ENCODE results near the gene ADRA2B. TPM values are rescaled to one million over a fixed set of nuclear protein-coding genes. Genes with fewer than 3 reads are reported as not detected.
"Not testable (repeated sequence)": the region's sequence is repeated elsewhere in the genome, so short reads cannot be mapped to it uniquely, and the experiment has no call there.

The ADRA2B gene
- polyA plus RNA-seq, 5 donors = 0.60 to 1.6 (median 1.2) TPM

- DNase-seq = no peak
Measured at GRCh38 chr2:96150791-96151594, 34.6 kb upstream of the ADRA2B start.

DNA sequence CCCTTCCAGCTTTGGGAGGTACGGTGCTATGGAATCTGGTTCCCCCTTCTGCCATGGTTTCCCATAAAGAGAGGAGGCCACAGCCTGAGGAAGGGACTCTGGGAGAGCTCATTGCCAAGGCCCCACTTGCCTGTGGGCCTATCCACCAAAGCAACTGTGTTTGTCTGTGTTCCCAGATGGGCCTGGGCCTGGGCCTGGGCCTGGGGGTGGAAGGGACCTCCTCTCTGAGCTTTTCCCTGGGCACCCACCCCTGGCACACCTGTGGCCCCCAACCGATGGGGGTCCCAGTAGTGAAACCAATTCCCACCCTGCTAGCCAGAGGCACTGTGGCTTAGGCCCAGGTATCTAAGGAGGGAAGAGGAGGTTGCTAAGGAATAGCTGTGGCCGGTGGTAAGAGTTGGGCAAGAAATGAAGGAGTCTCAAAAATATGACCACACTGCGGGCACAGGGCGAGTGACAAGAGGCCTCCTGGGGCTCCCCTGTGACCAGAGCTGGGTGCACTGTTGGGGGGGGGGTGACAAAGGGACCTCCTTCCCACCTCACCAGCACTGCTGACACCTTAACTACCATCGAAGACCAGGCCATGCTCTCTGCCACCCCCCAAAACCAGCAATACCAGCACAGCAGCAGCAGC, 33.8 kb upstream of the ADRA2B start:
- DNase-seq = no peak

DNA sequence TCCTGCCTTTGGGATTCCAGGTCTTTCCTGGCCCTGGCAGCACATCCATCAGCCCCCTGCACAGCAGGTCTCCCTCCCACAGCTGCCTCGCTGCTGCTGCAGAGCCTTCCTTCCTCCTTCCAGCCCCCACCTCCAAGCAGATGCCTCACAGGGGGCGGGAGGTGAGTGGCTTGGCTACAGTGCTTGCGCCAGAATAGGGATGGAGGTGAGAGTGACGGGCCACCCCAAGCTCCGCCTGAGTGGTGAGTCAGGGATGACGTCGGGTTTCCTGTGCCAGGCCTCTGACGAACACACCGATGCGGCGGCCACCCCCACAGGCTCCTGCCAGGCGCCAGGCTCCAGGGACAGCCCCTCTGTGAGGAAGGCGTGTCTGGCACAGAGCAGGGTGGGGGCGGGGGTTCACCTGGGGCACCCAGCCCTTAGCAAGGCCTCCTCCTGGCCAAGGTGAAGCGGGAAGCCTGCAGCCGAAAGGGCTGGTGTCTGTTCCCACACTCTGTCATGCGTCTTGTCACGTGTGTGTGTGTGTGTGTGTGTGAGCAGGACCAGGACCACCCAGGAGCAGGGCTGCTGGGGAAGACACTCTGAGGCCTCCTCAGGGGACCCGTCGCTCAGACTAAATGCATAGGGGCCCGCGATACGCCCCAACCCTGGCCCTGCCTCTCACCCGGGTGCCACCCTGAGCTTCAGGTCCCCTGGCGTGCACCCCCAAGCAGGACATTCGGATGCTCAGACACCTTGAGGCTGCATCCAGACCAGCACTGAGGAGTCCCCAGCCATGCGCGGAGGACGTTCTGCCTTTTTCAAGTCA, 32.2 kb upstream of the ADRA2B start:
- peak; percentile 63 to 67 for DNase-seq

GRCh38 chr2:96147593-96148201, 31.3 kb upstream of the ADRA2B start:
- no peak for DNase-seq

DNA sequence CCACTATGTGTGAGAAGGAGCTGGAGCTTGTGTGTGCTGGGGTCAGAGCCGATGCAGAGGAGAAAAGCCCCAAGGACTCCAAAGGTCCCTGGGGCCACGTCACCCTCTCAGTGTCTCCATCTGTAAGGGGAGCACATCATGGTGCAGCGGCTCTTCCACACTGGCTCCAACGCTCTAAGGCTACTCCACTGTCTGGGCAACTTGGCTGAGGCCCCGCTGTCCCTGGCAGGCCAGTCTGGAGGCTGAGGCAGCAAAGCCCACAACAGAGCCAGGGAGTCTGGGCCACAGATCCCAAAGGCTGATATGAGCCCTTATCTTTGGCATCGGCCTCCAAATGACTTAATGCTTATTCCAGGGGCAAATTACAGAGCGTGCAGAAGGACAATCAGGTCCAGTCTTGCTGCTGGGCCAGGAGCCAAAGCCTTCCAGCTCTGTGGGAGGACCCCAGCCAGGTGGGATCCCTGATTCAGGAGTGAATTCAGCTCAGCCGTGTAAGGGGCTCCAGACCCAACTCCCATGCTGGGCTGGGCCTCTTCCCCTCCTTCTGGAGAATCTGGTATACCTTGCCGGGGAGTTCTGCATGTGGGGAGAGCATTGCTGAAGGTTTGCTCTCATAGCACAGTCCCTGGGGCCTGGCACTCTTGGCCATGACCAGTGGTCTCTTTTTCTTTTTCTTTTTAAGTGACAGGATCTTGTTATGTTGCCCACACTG, 30.7 kb upstream of the ADRA2B start:
- no peak for DNase-seq

DNA sequence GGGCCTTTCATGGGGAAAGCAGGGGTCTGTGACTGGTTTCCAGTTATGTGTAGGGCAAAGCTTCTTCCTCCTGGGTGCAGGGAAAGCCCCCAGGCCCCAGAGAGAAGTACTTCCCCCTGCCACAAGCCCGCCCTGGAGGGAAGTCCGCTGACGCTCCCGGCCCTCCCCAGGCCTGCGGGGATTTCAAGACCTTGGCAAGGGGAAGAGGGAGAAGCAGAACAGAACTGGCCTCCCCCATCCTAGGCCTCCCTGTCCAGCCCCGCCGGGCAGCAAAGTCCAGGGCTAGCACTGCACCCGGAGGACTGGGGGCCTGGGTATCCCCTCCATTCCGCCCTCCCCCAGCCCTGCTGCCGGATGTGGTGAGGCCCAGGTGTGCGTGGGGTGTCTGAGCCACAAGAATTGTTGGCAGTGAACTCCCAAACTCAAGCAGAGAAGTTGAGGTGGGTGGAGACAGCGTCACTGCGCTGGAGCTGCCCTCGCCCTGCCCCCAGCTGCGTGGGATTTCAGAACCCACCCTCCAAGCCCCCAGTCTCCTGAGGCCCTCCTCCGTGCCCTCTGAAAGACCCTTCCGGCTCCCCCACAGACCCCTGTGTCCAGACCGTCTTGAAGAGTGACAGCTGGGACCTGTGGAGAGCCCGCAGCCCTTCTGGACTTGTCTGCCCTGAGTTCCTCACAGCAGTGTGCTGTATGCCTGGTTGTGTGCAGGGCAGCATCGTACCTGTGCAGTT, 29.9 kb upstream of the ADRA2B start:
- DNase-seq = no peak

DNA sequence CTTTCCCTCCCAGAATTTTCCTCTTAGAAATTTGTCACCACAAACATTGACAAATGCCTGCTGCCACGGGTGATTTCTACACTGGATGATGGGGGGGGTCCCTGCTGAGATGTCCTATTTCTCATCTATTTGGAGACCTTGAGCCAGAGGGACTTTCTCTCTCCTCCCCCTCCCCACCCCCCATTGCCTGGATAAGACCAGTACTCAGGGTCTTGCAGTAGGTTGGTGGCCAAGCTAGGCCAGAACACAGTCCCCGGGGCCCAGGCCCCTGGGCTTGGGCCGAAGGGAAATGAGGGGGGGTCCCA, 29.4 kb upstream of the ADRA2B start:
- no peak for DNase-seq

DNA sequence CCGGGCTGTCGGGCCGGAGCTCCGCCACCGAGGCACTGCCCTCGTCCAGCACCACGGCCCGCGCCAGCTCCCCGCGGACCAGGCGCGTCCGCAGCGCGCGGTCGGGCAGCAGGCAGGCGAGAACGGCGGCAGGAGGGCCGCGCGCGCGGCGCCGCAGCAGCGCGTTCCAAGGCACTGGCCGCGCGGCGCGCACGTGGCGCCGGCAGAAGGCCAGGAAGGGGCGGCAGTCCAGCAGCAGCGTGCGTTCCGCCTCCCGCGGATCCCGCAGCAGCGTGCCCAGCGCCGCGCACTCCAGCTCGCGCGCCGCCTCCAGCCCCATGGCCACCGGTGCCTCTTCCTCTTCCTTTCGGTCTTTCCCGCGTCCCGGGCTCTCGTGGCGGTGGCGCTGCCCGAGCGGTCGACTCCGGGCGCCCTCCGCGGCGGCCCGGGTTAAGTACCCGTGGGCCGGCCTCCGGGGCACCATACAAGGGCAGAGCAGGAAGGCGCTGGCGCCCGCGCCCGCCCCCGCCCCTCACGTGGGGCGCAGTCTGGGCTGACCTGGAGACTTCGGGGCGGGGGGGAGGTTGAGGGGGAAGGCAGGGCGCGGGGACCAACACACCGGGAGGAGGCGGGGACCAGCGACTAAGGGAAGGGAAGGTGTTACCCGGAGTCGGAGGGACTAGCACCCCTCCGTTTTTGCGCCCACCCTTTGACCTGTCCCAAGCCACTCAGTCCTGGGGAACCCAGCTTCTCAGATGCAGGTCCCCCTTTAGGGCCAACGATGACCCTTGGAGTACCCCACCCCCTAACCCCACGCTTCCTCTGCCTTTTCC, 28.9 kb upstream of the ADRA2B start, which contains the start of gene DUSP2:
DUSP2 (minus strand) TSS at position 405 of the 812 bp plus-strand sequence; CDS start at position 319, 86 bp downstream.
- DNase-seq = peak; percentile 65 to 75

GRCh38 chr2:96144481-96145035, 28.2 kb upstream of the ADRA2B start:
- DNase-seq = no peak

DNA sequence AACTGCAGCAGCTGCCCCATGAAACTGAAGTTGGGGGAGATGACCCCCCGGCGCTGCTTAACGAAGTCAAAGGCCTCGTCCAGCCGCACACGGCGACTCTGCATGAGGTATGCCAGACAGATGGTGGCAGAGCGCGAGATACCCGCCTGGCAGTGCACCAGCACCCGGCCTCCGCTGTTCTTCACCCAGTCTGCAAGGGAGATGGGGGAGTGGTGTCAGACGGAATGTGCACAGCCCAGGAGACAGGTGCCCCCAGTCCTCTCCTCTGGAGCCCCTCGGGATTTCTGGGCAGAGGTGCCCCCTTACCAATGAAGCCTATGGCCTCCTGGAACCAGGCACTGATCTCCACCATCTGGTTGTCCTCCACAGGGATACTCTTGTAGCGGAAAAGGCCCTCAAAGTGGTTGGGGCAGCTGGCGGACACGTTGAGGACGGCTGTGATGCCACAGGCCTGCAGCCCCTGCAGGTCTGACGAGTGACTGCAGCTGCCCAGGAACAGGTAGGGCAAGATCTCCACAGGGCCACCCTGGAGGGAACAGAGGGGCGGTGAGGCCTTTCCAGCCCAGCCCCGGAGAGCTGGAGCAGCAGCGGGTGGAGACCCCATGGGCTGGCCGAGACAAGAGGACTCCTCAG, 27.6 kb upstream of the ADRA2B start:
- DNase-seq = no peak

DNA sequence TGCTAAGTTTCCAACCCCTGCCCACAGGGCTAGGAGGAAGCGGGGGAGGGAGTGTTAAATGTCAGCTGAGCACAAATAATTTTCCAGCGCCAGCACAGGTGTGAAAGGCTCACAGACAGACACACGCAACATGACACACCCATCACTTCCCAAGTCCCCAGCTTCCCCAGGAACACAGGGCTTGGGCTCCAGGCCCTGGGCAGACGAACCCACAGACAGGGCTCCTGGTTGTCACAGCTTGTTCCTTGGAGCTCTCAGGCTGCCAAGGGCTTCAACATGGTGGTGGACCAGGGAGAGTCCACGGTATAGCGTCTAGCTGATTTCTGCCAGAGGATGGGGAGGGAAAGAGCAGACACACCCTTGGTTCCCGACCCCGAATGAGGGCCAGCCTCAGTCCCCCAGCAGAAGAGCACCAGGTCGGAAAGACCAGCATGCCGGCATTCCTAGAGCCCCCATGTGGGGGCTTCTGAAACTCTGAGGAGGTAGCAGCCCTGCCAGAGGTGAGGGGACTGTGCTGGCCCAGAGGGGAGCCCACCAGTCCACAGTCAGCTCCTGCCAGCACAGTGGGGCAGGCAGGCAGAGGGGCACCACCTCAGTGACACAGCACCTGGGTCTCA, 27.0 kb upstream of the ADRA2B start:
- DNase-seq = no peak

DNA sequence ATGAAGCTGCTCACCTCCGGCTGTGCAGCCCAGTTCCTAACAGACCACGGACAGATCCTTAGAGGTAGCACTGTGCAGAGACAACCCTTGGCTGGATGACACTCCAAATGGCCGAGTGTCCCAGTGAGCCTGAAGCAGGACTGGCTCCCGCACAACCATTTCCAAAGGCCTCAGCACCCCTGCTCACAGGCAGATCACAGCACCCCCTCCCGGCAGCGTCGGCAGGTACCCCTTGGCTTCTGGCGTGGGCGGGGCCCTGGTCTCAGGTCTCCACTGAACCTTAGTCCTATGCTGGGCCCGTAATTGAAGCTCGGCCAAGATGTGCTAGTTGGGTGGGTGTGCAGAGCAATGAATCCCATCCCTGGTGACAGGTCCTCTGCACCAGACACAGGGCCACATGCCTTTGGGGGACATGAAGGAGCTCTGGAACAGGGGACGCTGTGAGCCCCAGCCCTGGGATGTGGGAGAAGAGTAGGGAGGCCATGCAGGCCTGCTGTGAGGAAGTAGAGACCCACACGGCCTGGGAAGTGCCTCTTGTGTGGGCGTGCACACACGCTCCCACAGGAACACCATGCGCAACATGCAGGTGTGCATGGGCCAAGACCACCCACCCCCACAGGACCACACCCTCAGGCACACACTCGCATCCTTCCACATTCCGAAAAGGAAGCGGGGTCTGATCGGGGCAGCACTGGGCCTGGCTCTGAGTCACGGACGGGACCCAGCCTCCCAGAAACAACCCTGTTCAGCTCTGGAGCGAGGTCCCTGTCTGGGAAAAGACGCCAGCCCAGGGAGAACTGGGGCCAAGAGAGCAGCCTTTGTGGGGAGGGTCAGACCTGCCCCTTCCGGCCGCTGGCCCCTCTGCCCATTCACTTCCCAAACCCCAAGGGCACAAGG, 26.1 kb upstream of the ADRA2B start:
- DNase-seq = no peak

GRCh38 chr2:96141624-96141967, 25.2 kb upstream of the ADRA2B start:
- DNase-seq = not testable (repeated sequence)

- DNase-seq = no peak
Measured at GRCh38 chr2:96140941-96141623, 24.7 kb upstream of the ADRA2B start.

- DNase-seq = no peak
Measured at GRCh38 chr2:96139181-96139758, 22.9 kb upstream of the ADRA2B start.

All from right lung (tissue), 5 donors.